HL-60 (cell line): ENCODE data around the gene BCL11B.

Experiments used
- DNase-seq, 2 experiments: peaks; one replicate each; pipeline ENCODE4 v3.0.0-alpha.2; 2010 to 2020; ENCODE audit warnings: low read depth in 1 of 2, low spot score in 1 of 2
- H3K27ac ChIP-seq: fragments of 250-450 bp; sonication (Bioruptor Pico); replicated peaks from 2 replicates; pipeline ENCODE4 v1.5.1; 2020; ENCODE audit warnings: mild to moderate bottlenecking, moderate library complexity
- H3K27me3 ChIP-seq: fragments of 250-450 bp; sonication (Bioruptor Pico); 2 replicates; pipeline ENCODE4 v1.5.1; 2021; ENCODE audit warnings: mild to moderate bottlenecking, moderate library complexity; ENCODE audit not compliant: insufficient read depth, poor library complexity, severe bottlenecking
- H3K4me3 ChIP-seq: replicated peaks from 2 replicates; pipeline ENCODE4 v1.5.1; 2011; ENCODE audit warnings: mild to moderate bottlenecking, control low read depth, low read length; ENCODE audit not compliant: insufficient read depth
- CTCF ChIP-seq: IDR thresholded peaks from one replicate; pipeline ENCODE4 v1.5.1; 2011; ENCODE audit warnings: low read length, control low read depth, inconsistent platforms; ENCODE audit not compliant: insufficient read depth
- GABPA ChIP-seq: IDR thresholded peaks from 2 replicates; pipeline ENCODE4 v1.6.1; 2012; ENCODE audit warnings: low read depth
- POLR2AphosphoS5 ChIP-seq: IDR thresholded peaks from 2 replicates; pipeline ENCODE4 v1.6.1; 2012; ENCODE audit warnings: low read depth
- REST ChIP-seq: IDR thresholded peaks from 2 replicates; pipeline ENCODE4 v1.6.1; 2012; ENCODE audit warnings: low read depth; ENCODE audit not compliant: insufficient replicate concordance
- SPI1 ChIP-seq: IDR thresholded peaks from 2 replicates; pipeline ENCODE4 v1.6.1; 2012; ENCODE audit warnings: low read depth, mild to moderate bottlenecking, borderline replicate concordance

BCL11B gene

GRCh38 chr14:99286761-99287160 is 14.8 kb upstream of the BCL11B start:
- TF ChIP-seq CTCF (no peak), GABPA (no peak), SPI1 (no peak), REST (no peak), POLR2AphosphoS5 (no peak)
- no peak overlapping the region for H3K4me3 ChIP-seq
- DNase-seq, result no peak
- H3K27ac ChIP-seq, result no peak overlapping the region
- H3K27me3 ChIP-seq, result no peaks in the 10 kb centered on the region

GRCh38 chr14:99284254-99285004 is 12.4 kb upstream of the BCL11B start:
- Histone ChIP-seq H3K27ac (no peak overlapping the region), H3K4me3 (no peak overlapping the region), H3K27me3 (peaks cover 4% of the 10 kb centered on the region)
- no peak for TF ChIP-seq POLR2AphosphoS5
- TF ChIP-seq GABPA, result no peak
- no peak for DNase-seq

- no peak for DNase-seq
- Histone ChIP-seq H3K27ac (no peak overlapping the region), H3K4me3 (no peak overlapping the region), H3K27me3 (peaks cover 16% of the 10 kb centered on the region)
- TF ChIP-seq REST, result no peak
- no peak for TF ChIP-seq SPI1
- no peak for TF ChIP-seq POLR2AphosphoS5
- no peak for TF ChIP-seq GABPA
- TF ChIP-seq CTCF, result no peak
Observed at GRCh38 chr14:99282261-99283050, 10.5 kb upstream of the BCL11B start.

- Histone ChIP-seq H3K4me3 (no peak overlapping the region), H3K27ac (no peak overlapping the region), H3K27me3 (peaks cover 26% of the 10 kb centered on the region)
- TF ChIP-seq CTCF (no peak), POLR2AphosphoS5 (no peak), REST (no peak), GABPA (no peak), SPI1 (no peak)
- no peak for DNase-seq
Observed at GRCh38 chr14:99281396-99281795, 9.4 kb upstream of the BCL11B start.
